ENCODE data around the gene HHIPL1.

Gene HHIPL1

DNA sequence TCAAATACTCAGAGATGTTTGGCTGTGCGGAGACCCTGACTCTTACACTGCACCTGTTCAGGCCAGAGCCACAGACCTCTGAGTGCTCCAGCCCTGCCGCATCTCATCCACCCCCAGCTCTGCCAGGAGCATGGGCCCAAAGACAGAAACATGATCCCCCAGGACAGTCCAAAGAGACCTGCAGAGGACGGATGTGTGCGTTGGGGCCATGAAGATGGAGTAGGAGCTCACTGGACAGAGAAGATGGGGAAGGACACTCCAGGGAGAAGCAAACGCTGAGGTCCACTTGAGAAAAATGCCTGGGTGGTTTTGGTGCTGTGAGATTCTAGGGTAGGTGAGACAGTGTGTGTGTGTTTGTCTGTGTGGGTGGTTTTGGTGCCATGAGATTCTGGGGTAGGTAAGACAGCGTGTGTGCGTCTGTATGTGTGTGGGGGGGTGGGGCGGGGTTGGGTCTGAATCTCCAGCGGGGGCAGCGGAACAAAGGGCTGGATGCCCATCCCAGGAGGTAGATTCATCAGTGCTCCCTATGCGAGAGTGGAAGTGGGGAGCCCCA, 818 bp upstream of the HHIPL1 start:
- TF ChIP-seq, protein P1, sequence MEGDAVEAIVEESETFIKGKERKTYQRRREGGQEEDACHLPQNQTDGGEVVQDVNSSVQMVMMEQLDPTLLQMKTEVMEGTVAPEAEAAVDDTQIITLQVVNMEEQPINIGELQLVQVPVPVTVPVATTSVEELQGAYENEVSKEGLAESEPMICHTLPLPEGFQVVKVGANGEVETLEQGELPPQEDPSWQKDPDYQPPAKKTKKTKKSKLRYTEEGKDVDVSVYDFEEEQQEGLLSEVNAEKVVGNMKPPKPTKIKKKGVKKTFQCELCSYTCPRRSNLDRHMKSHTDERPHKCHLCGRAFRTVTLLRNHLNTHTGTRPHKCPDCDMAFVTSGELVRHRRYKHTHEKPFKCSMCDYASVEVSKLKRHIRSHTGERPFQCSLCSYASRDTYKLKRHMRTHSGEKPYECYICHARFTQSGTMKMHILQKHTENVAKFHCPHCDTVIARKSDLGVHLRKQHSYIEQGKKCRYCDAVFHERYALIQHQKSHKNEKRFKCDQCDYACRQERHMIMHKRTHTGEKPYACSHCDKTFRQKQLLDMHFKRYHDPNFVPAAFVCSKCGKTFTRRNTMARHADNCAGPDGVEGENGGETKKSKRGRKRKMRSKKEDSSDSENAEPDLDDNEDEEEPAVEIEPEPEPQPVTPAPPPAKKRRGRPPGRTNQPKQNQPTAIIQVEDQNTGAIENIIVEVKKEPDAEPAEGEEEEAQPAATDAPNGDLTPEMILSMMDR (IDR thresholded peaks at IDR 0.05; ENCODE audit: control insufficient read depth, insufficient read depth, low read depth, low read length, missing control alignments), result no peak
- no peak for DNase-seq (ENCODE audit: low read depth)
- no peak overlapping the region for H3K4me3 ChIP-seq (ENCODE audit: control insufficient read depth, low read depth, low read length)

DNA sequence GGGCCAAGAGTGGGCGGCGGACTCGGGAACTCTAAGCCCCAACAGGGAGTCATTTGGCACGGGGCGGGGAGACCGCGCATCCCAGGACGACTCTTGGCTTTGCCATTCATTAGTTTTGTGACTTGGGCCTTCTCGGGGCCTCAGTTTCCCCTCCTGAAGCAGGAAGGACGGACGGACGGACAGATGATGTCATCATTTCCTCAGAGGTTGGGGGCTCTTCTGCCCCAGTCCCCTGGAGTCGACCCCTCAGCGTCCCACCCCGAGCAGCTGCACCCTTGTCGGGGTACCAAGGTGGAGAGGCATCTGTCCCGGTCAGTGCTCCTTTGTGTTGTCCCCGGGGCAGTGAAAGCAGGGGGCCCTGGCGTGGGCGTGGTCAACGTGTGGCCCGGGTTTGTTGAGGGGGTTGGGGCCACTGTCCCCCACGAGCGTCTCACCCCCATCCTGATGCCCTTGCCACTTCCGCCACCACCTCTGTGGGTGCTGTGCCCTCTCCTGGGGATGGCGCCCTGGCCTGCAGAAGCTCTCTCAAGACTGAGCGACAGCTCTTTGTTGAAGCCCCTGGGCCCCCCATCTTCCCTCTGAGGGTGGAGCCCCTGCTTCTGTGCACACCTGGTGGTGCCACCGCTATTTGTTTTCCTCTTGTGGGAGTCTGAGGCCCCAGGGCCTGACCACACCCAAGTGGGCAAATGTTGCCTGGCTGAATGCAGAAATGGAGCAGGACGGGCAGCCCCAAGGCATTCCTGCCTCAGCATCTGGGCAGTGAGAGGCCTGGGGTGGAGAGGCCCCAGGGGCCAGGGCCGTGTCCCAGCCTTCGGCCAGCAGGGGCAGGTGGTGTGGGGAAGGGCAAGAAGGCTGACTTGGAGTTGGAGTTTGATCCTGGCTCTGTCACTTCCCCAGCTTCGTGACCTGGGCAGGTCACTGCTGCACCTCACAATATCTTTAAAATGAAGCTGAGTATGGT, 896 bp downstream of the HHIPL1 start:
- DNase-seq (ENCODE audit: low read depth), result no peak
- peak overlapping the region; percentile 21 for H3K4me3 ChIP-seq (ENCODE audit: control insufficient read depth, low read depth, low read length)
- TF ChIP-seq, protein P1 (IDR thresholded peaks at IDR 0.05; ENCODE audit: control insufficient read depth, insufficient read depth, low read depth, low read length, missing control alignments), result no peak

DNA sequence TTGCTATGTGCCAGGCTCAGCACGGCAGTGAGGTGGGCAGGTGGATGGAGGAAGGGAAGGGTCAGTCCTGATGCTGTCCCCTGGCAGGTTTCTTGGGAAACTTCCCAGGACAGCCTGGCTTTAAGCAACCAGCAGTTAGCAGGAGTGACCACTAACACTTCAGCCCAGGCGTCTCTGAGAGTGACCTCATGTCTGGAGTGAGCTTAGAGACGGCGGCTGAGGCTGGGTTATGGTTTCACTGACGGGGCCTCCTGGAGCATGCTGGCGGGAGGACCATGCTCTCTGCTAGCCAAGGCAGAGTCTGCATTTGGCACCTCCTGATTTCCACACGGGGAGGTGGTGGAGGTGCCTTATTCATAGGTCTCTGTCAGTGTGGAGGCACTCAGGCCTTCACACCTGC, 2.5 kb downstream of the HHIPL1 start:
- DNase-seq (ENCODE audit: low read depth), result no peak
- no peak overlapping the region for H3K4me3 ChIP-seq (ENCODE audit: control insufficient read depth, low read depth, low read length)
- TF ChIP-seq, protein P1 (IDR thresholded peaks at IDR 0.05; ENCODE audit: control insufficient read depth, insufficient read depth, low read depth, low read length, missing control alignments), result no peak

DNA sequence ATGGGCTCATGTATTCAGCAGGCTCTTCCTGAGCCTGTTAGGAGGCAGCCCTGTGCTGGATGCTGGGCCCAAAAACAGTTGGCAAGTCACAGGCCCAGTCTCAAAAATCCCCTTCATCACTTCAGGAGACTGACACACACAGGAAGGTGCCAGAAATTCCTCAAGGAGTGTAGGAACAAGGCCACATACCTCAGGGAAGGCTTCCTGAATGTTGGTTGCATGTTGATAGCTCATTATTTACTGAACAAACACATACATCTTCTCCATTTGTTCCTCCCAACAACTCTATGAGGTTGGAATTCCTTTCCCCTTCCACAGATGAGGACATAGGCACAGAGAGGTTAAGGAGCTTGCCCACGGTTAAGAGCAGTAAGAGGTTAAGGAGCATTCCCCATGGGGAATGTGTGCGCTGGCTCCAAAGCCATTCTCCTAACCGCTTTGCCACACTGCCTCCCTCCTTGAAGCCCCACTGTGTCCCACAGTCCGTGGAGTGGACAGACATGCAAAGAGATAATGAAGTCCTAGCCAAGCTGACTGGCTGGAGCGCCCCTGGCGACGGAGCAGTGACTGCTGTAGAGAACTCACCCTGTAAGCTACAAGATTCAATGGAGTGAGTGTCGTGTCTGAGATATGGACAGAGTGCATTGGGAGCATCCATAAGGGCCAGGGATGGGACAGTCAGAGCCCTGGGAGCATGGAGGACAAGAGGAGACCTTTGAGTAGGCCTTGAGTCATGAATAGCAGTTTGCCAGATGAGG, 3.3 kb downstream of the HHIPL1 start:
- TF ChIP-seq, protein P1 (IDR thresholded peaks at IDR 0.05; ENCODE audit: control insufficient read depth, insufficient read depth, low read depth, low read length, missing control alignments), result no peak
- H3K4me3 ChIP-seq (ENCODE audit: control insufficient read depth, low read depth, low read length), result no peak overlapping the region
- no peak for DNase-seq (ENCODE audit: low read depth)

DNA sequence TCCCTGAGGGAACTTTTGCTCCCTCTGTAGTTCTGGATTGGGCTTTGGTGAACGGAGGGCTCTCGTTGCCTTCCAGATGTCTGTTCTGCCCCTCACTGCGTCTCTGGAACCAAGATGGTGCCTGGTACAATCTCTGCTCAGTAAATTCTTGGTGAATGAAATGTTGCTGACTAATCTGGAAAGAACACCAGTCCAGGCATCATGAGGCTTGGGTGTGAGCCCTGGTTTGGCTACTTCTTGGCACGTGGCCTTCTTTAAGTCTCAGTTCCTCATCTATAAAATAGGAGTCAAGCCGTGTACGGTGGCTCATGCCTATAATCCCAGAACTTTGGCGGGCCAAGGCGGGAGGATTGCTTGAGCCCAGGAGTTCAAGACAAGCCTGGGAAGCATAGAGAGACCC, 4.3 kb downstream of the HHIPL1 start:
- no peak for DNase-seq (ENCODE audit: low read depth)
- TF ChIP-seq, protein P1 (IDR thresholded peaks at IDR 0.05; ENCODE audit: control insufficient read depth, insufficient read depth, low read depth, low read length, missing control alignments), result no peak
- H3K4me3 ChIP-seq (ENCODE audit: control insufficient read depth, low read depth, low read length), result no peak overlapping the region

DNA sequence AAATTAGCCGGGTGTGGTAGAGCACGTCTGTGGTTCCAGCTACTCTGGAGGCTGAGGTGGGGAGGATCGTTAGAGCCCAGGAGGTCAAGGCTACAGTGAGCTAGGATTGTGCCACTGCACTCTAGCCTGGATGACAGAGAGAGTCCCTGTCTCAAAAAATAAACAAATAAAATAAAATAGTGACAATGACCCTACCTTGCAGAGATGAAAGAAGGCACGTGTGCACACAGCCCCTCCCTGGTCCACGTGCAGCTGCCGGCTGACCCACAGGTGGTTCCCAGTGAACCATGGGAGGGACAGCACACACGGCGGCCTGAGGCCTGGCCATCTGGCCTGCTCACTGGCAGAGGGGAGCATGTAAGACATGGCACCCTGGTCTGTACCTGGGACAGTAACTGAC, 4.7 kb downstream of the HHIPL1 start:
- TF ChIP-seq, protein P1 (IDR thresholded peaks at IDR 0.05; ENCODE audit: control insufficient read depth, insufficient read depth, low read depth, low read length, missing control alignments), result no peak
- H3K4me3 ChIP-seq (ENCODE audit: control insufficient read depth, low read depth, low read length), result no peak overlapping the region
- no peak for DNase-seq (ENCODE audit: low read depth)

All from AG09309 (cell line).